Breast epithelium (tissue), 4 donors: ENCODE results near the gene ADARB2. TPM values are rescaled to one million over a fixed set of nuclear protein-coding genes. Genes with fewer than 3 reads are reported as not detected.

Experiments used
- DNase-seq, 2 donors: peaks; one replicate each; pipeline ENCODE4 v3.0.0-alpha.2; 2019; ENCODE audit warnings: low spot score in 2 of 2
- H3K27ac ChIP-seq, 2 donors: fragments of 200-600 bp; sonication (generic) in 1 of 2; one replicate each; pipeline ENCODE4 v1.5.1; 2016 to 2019; ENCODE audit warnings: mild to moderate bottlenecking in 1 of 2
- H3K27me3 ChIP-seq, 2 donors: fragments of 200-600 bp; sonication (generic) in 1 of 2; one replicate each; pipeline versions ENCODE4 v1.5.1 to v1.6.0; 2017 to 2019; ENCODE audit warnings: control low read depth in 1 of 2, mild to moderate bottlenecking in 1 of 2
- H3K36me3 ChIP-seq: fragments of 200-600 bp; one replicate; pipeline ENCODE4 v1.5.1; 2019
- H3K4me1 ChIP-seq, 2 donors: fragments of 200-600 bp; sonication (generic); one replicate each; pipeline ENCODE4 v1.5.1; 2016 to 2019; ENCODE audit warnings: control low read depth in 1 of 2
- H3K4me3 ChIP-seq, 3 donors: fragments of 200-600 bp; sonication (generic); 1 replicate in 2 of 3; 2 replicates in 1 of 3; pipeline ENCODE4 v1.5.1; 2016 to 2019; ENCODE audit warnings: mild to moderate bottlenecking in 3 of 3, moderate library complexity in 2 of 3
- H3K9me3 ChIP-seq, 2 donors: fragments of 200-600 bp; sonication (generic) in 1 of 2; one replicate each; pipeline ENCODE4 v1.5.1; 2016 to 2019; ENCODE audit warnings: control low read depth in 1 of 2
- CTCF ChIP-seq, 3 donors: fragments of 450-650 bp; IDR thresholded peaks; one replicate each; pipeline ENCODE4 v1.5.1; 2016 to 2017; ENCODE audit warnings: antibody characterized with exemption in 3 of 3, mild to moderate bottlenecking in 3 of 3, moderate library complexity in 3 of 3
- POLR2A ChIP-seq: fragments of 450-650 bp; IDR thresholded peaks from one replicate; pipeline ENCODE4 v1.6.1; 2016; ENCODE audit warnings: antibody characterized with exemption, mild to moderate bottlenecking, moderate library complexity
- POLR2AphosphoS5 ChIP-seq, 3 donors: sonication (generic); formaldehyde crosslinking; IDR thresholded peaks; one replicate each; pipeline ENCODE4 v1.6.1; 2017; ENCODE audit warnings: antibody characterized with exemption in 3 of 3
- intact Hi-C: fragments of 100-400 bp; cut with DNase I; formaldehyde crosslinking; loops from one replicate; pipeline ENCODE4 v1.15.1; 2023; ENCODE audit warnings: low total_unique reads
- total RNA-seq, 3 donors: library from RNA; depleted of rRNA; stranded (reverse); fragments of >200 nt; gene quantifications; one replicate each; pipeline ENCODE4 v1.1.0, GENCODE V29; 2016

Gene ADARB2
- total RNA-seq, 3 donors from 2014 or later = 0.32 to 3.9 (median 2.0) TPM

- H3K9me3 ChIP-seq = no peaks in the 10 kb centered on the region
- TF ChIP-seq POLR2AphosphoS5 (IDR thresholded peaks at IDR 0.05) = no peak
- TF ChIP-seq CTCF (IDR thresholded peaks at IDR 0.05) = no peak
- TF ChIP-seq POLR2A = no peak
- peak in 1 of 2 donors; percentile 50 for DNase-seq
- H3K27me3 ChIP-seq = no peaks in the 10 kb centered on the region
- no peak overlapping the region for H3K27ac ChIP-seq
- no peak overlapping the region for H3K4me3 ChIP-seq
- intact Hi-C loops = no loop called here
- H3K36me3 ChIP-seq = no peaks in the 10 kb centered on the region
- no peaks in the 10 kb centered on the region for H3K4me1 ChIP-seq
Measured at GRCh38 chr10:1184541-1185430, 552.5 kb downstream of the ADARB2 start.

GRCh38 chr10:1183701-1184100 lies 553.6 kb downstream of the ADARB2 start:
- Histone ChIP-seq H3K27ac (no peak overlapping the region), H3K4me1 (no peaks in the 10 kb centered on the region), H3K27me3 (no peaks in the 10 kb centered on the region), H3K36me3 (no peaks in the 10 kb centered on the region), H3K9me3 (no peaks in the 10 kb centered on the region), H3K4me3 (no peak overlapping the region)
- intact Hi-C loops = no loop called here
- TF ChIP-seq POLR2A (no peak), CTCF (IDR thresholded peaks at IDR 0.05) (no peak), POLR2AphosphoS5 (IDR thresholded peaks at IDR 0.05) (no peak)
- DNase-seq = peak in 1 of 2 donors; percentile 33

GRCh38 chr10:1183033-1183396 lies 554.3 kb downstream of the ADARB2 start:
- intact Hi-C loops = no loop called here
- Histone ChIP-seq H3K36me3 (no peaks in the 10 kb centered on the region), H3K9me3 (no peaks in the 10 kb centered on the region), H3K4me3 (no peak overlapping the region), H3K27ac (no peak overlapping the region), H3K27me3 (no peaks in the 10 kb centered on the region), H3K4me1 (no peaks in the 10 kb centered on the region)
- no peak for DNase-seq
- TF ChIP-seq POLR2AphosphoS5 (IDR thresholded peaks at IDR 0.05) (no peak), CTCF (IDR thresholded peaks at IDR 0.05) (no peak), POLR2A (no peak)

GRCh38 chr10:1182280-1183032 lies 554.9 kb downstream of the ADARB2 start:
- H3K27ac ChIP-seq = no peak overlapping the region
- no peaks in the 10 kb centered on the region for H3K36me3 ChIP-seq
- H3K27me3 ChIP-seq = no peaks in the 10 kb centered on the region
- peak in 1 of 2 donors; percentile 33 for DNase-seq
- intact Hi-C loops = no loop called here
- no peak overlapping the region for H3K4me3 ChIP-seq
- TF ChIP-seq POLR2A (no peak), POLR2AphosphoS5 (IDR thresholded peaks at IDR 0.05) (no peak), CTCF (IDR thresholded peaks at IDR 0.05) (no peak)
- H3K9me3 ChIP-seq = no peaks in the 10 kb centered on the region
- H3K4me1 ChIP-seq = no peaks in the 10 kb centered on the region

- DNase-seq = peak in 1 of 2 donors; percentile 3
Measured at GRCh38 chr10:1180836-1181235, 556.5 kb downstream of the ADARB2 start.

More at GRCh38 chr10:1180836-1181235, 556.5 kb downstream of the ADARB2 start:
- Histone ChIP-seq H3K27me3 (no peaks in the 10 kb centered on the region), H3K9me3 (no peaks in the 10 kb centered on the region), H3K27ac (no peak overlapping the region), H3K4me1 (no peaks in the 10 kb centered on the region), H3K4me3 (no peak overlapping the region), H3K36me3 (no peaks in the 10 kb centered on the region)
- intact Hi-C loops = no loop called here
- TF ChIP-seq POLR2AphosphoS5 (IDR thresholded peaks at IDR 0.05) (no peak), CTCF (IDR thresholded peaks at IDR 0.05) (no peak), POLR2A (no peak)
